Esophagus squamous epithelium (tissue), 4 donors: ENCODE data around the gene DGCR6L.
"Not testable (repeated sequence)": the region's sequence is repeated elsewhere in the genome, so short reads cannot be mapped to it uniquely, and the experiment has no call there.

Source experiments
- CTCF ChIP-seq, 6 experiments: fragments of 450-650 bp in 4 of 6; fragments of 200-600 bp in 2 of 6; sonication (generic) in 2 of 6; IDR thresholded peaks; one replicate each; pipeline ENCODE4 v1.5.1; 2016 to 2019; ENCODE audit warnings: antibody characterized with exemption in 6 of 6, mild to moderate bottlenecking in 4 of 6, moderate library complexity in 4 of 6
- POLR2A ChIP-seq, 4 donors: fragments of 450-650 bp; IDR thresholded peaks; one replicate each; pipeline ENCODE4 v1.6.1; 2017; ENCODE audit warnings: antibody characterized with exemption in 4 of 4, mild to moderate bottlenecking in 4 of 4, moderate library complexity in 3 of 4

GRCh38 chr22:20368875-20369274 is 49.0 kb upstream of the DGCR6L start:
- not testable (repeated sequence) for TF ChIP-seq CTCF, POLR2A (IDR thresholded peaks at IDR 0.05)
